Kidney (tissue), 14 donors: ENCODE results near the gene FOXB1. TPM values are rescaled to one million over a fixed set of nuclear protein-coding genes. Genes with fewer than 3 reads are reported as not detected.
A peak's percentile ranks its signal among the peaks of the same experiment; 100 is the strongest.

Experiments
- DNase-seq, 5 donors: peaks; one replicate each; pipeline ENCODE4 v3.0.0-alpha.2; 2013 to 2020
- FAIRE-seq: peaks from 2 replicates; lab custom pipeline; 2012; peaks lifted over from hg19 to GRCh38; lab: Jason Lieb, UNC
- H3K27ac ChIP-seq, 2 donors: one replicate each; pipeline ENCODE4 v1.7.0; 2013; ENCODE audit warnings: low read depth in 2 of 2, low read length in 2 of 2, inconsistent platforms in 1 of 2
- H3K27me3 ChIP-seq: one replicate; pipeline ENCODE4 v1.7.1; 2013; ENCODE audit warnings: low read length, inconsistent platforms; ENCODE audit not compliant: control insufficient read depth, insufficient read depth
- H3K36me3 ChIP-seq, 3 donors: one replicate each; pipeline versions ENCODE4 v1.7.0 to v1.7.1; 2013; ENCODE audit warnings: low read length in 3 of 3, control low read depth in 1 of 3, inconsistent platforms in 1 of 3; ENCODE audit not compliant: insufficient read depth in 3 of 3, control insufficient read depth in 2 of 3
- H3K4me1 ChIP-seq, 3 donors: one replicate each; pipeline versions ENCODE4 v1.7.0 to v1.7.1; 2013; ENCODE audit warnings: low read length in 3 of 3, inconsistent platforms in 1 of 3, low read depth in 1 of 3; ENCODE audit not compliant: control insufficient read depth in 2 of 3, insufficient read depth in 2 of 3
- H3K4me3 ChIP-seq, 3 donors: one replicate each; pipeline versions ENCODE4 v1.7.0 to v1.8.1; 2013; ENCODE audit warnings: low read length in 3 of 3, control low read depth in 1 of 3, inconsistent platforms in 1 of 3
- H3K9ac ChIP-seq, 3 donors: one replicate each; pipeline versions ENCODE4 v1.7.0 to v1.7.1; 2013; ENCODE audit warnings: low read length in 3 of 3, control low read depth in 1 of 3, inconsistent platforms in 1 of 3
- H3K9me3 ChIP-seq, 3 donors: one replicate each; pipeline versions ENCODE4 v1.7.0 to v1.7.1; 2013; ENCODE audit warnings: low read length in 3 of 3, control low read depth in 1 of 3, inconsistent platforms in 1 of 3; ENCODE audit not compliant: control insufficient read depth in 2 of 3, insufficient read depth in 1 of 3
- CTCF ChIP-seq: IDR thresholded peaks from 3 replicates; pipeline ENCODE4 v1.5.1; 2012; ENCODE audit warnings: mild to moderate bottlenecking, moderate library complexity, borderline replicate concordance; ENCODE audit not compliant: insufficient read depth; ENCODE audit errors: extremely low read depth
- intact Hi-C: fragments of 100-400 bp; cut with DNase I; formaldehyde crosslinking; loops from one replicate; pipeline ENCODE4 v1.11.1; 2022
- polyA plus RNA-seq: library from polyadenylated mRNA; stranded (reverse); fragments of 350-450 nt; fragmentation: Illumina TruSeq; extraction: RNeasy Lipid Tissue Mini Kit (QIAGEN cat#74804); gene quantifications from one replicate; pipeline ENCODE4 v1.2.3, GENCODE V29; 2014; ENCODE audit warnings: low read depth, low replicate concordance; ENCODE audit not compliant: insufficient read depth
- total RNA-seq: library from RNA; stranded (reverse); fragmentation: NEBNext Ultra II Directional; extraction: Animal tissue kit (Norgen Biotek cat#: 25700); gene quantifications from one replicate; pipeline ENCODE4 v1.2.1, GENCODE V29; 2021
- donor health status: control.
- donor health status: control.
- donor health status: control.
- donor health status: control.
- donor health status: control.
- donor health status: DM: yes; HTN: yes; CAD: no.
- donor health status: Normal renal cell carcinoma (clear cell type).

Gene FOXB1
- total and polyA plus RNA-seq, 2 donors from 2014 or later: not detected

GRCh38 chr15:60005352-60006202 is 1.5 kb downstream of the FOXB1 start:
- TF ChIP-seq CTCF: no peak
- FAIRE-seq: no peak
- no peak overlapping the region for H3K9ac ChIP-seq
- H3K27ac ChIP-seq: no peak overlapping the region
- H3K36me3 ChIP-seq: no peaks in the 10 kb centered on the region
- peak in 3 of 5 donors; percentile 14 to 67 (median 58) for DNase-seq
- H3K9me3 ChIP-seq: no peaks in the 10 kb centered on the region
- peak overlapping the region in 1 of 3 donors; percentile 38 for H3K4me3 ChIP-seq
- peaks cover 72% of the 10 kb centered on the region for H3K27me3 ChIP-seq
- H3K4me1 ChIP-seq: peaks cover 0 to 14% (median 0%) of the 10 kb centered on the region in 3 donors
- intact Hi-C loops: no loop called here

DNA sequence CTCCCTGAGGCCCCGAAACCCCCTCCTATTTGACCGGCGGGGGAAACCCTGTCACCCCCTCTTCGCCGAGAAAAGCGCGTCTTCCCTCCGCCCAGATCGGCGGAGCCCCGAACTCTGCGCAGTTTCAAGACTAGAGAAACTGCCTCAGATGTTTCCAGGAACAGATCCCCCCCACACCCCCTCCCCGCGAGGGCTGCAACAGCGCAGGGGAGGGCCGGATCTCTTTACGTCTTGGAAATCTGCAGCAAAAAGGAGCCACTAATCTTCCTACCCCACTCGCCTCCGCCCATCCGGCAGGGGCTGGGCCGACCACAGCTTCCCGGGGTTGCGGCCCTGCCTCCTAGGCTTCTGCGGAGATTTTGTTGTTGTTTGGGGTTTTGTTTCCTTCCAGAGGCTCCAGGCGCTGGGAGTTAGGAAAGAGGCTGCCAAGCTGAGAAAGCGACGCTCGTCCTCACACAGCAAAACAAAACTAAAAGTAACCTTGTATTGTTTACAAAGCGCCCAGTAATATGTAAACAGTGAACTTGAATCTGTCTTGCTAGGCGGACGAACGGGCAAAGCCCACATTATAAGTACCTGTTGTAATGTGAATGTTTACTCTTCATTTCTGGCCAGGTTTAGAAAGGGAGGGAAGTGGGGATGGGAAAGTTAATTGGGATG is 2.2 kb downstream of the FOXB1 start:
- Histone ChIP-seq H3K27me3 (peaks cover 70% of the 10 kb centered on the region), H3K4me1 (peaks cover 0 to 14% (median 0%) of the 10 kb centered on the region in 3 donors), H3K9ac (no peak overlapping the region), H3K36me3 (no peaks in the 10 kb centered on the region), H3K9me3 (no peaks in the 10 kb centered on the region), H3K27ac (no peak overlapping the region), H3K4me3 (peak overlapping the region; percentile 31 to 57 (median 38))
- peak; percentile 70 to 84 (median 78) for DNase-seq
- no peak for FAIRE-seq
- TF ChIP-seq CTCF: no peak
- intact Hi-C loops: no loop called here

DNA sequence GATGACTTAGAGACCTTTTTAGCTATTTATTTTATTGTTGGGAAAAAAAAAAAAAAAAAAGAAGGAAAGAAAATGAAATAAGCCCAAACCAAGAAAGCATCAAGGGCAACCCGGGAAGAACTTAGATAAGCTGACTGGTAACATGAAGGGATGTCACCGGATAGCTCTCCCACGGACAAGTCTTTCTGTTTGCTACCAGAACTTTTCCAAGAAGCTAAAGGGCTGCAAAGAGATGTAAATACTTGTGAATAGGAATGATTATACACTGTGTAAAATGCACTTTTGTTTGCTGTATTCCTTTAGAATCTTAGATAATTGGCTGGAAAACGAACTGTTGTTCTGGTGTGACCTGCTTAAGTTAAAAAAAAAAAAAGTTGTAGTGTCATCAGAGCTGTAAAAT is 2.8 kb downstream of the FOXB1 start:
- Histone ChIP-seq H3K4me1 (peaks cover 0 to 14% (median 0%) of the 10 kb centered on the region in 3 donors), H3K4me3 (peak overlapping the region in 2 of 3 donors; percentile 38 to 57)
- DNase-seq: no peak

More for the DNA sequence above, 2.8 kb downstream of the FOXB1 start:
- no peak overlapping the region for H3K9ac ChIP-seq
- H3K27me3 ChIP-seq: peaks cover 65% of the 10 kb centered on the region
- H3K9me3 ChIP-seq: no peaks in the 10 kb centered on the region
- H3K27ac ChIP-seq: no peak overlapping the region
- intact Hi-C loops: no loop called here
- no peak for TF ChIP-seq CTCF
- H3K36me3 ChIP-seq: no peaks in the 10 kb centered on the region
- no peak for FAIRE-seq
